OCI-LY3 (cell line): ENCODE measurements around the gene HMSD.

Source experiments
- H2AFZ ChIP-seq: fragments of 200-600, 300-600 bp; shearing (Covaris generic); 2 replicates; pipeline ENCODE4 v1.6.0; 2014; ENCODE audit warnings: antibody characterized with exemption, low read depth, low read length
- H3K27ac ChIP-seq: fragments of 200-600, 300-600 bp; sonication (generic); 2 replicates; pipeline ENCODE4 v1.5.1; 2014; ENCODE audit warnings: mild to moderate bottlenecking, low read length, moderate library complexity, mixed read lengths
- H3K27me3 ChIP-seq: fragments of 200-600, 300-600 bp; sonication (generic); 2 replicates; pipeline ENCODE4 v1.6.1; 2014; ENCODE audit warnings: low read depth, low read length, mixed read lengths
- H3K36me3 ChIP-seq: fragments of 200-600, 300-600 bp; sonication (generic); replicated peaks from 2 replicates; pipeline ENCODE3; 2014; ENCODE audit warnings: low read depth, low read length, mixed read lengths
- H3K4me1 ChIP-seq: fragments of 300-600, 200-600 bp; sonication (generic); 2 replicates; pipeline ENCODE4 v1.6.1; 2014; ENCODE audit warnings: low read length, mixed read lengths
- H3K4me2 ChIP-seq: fragments of 200-600, 300-600 bp; sonication (generic); 2 replicates; pipeline ENCODE4 v1.6.1; 2014; ENCODE audit warnings: low read length, mixed read lengths
- H3K4me3 ChIP-seq: fragments of 300-600, 200-600 bp; sonication (generic); 2 replicates; pipeline ENCODE4 v1.5.1; 2014; ENCODE audit warnings: antibody characterized with exemption, mild to moderate bottlenecking, low read length, moderate library complexity
- H3K79me2 ChIP-seq: fragments of 300-600, 200-600 bp; shearing (Covaris generic); 2 replicates; pipeline ENCODE4 v1.6.1; 2014; ENCODE audit warnings: mild to moderate bottlenecking, low read length, mixed read lengths
- H3K9ac ChIP-seq: fragments of 300-600, 200-600 bp; shearing (Covaris generic); 2 replicates; pipeline ENCODE4 v1.6.0; 2014; ENCODE audit warnings: mild to moderate bottlenecking, low read length, moderate library complexity
- H3K9me3 ChIP-seq: fragments of 200-600, 300-600 bp; shearing (Covaris generic); 2 replicates; pipeline ENCODE4 v1.6.1; 2014; ENCODE audit warnings: low read length, mixed read lengths; ENCODE audit not compliant: insufficient read depth
- H4K20me1 ChIP-seq: fragments of 200-600, 300-600 bp; sonication (generic); 2 replicates; pipeline ENCODE4 v1.6.1; 2016; ENCODE audit warnings: low read length, mixed read lengths; ENCODE audit not compliant: insufficient read depth
- EZH2phosphoT487 ChIP-seq: fragments of 200-600 bp; shearing (Covaris generic); IDR thresholded peaks from 2 replicates; pipeline ENCODE4 v1.6.1; 2018; ENCODE audit warnings: antibody characterized with exemption, mixed run types, low read depth
- TF ChIP-seq, protein P1 (sequence below): fragments of 200-600, 300-600 bp; sonication (generic); IDR thresholded peaks from 2 replicates; pipeline ENCODE4 v1.5.1; 2014; ENCODE audit warnings: antibody characterized with exemption, low read length, low read depth

HMSD gene

DNA sequence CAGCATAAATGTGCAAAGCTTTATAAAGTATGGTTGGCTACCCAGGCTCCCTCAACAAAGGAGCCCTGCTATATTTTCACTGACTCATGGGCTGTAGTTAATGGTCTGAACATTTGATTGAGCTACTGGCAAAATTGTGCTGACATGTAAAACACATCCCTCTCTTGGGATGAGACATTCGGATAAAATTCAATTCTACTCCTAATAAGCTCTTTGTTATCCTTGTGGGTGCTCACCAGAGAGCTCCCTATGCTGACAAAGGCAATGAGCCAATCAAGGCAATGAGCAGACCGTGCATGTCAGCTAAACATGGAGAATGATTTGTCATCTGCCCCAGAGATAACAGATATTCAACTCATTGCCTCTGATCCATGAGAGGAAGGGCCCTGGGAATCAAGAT lies 48.5 kb downstream of the HMSD start:
- TF ChIP-seq, protein P1, sequence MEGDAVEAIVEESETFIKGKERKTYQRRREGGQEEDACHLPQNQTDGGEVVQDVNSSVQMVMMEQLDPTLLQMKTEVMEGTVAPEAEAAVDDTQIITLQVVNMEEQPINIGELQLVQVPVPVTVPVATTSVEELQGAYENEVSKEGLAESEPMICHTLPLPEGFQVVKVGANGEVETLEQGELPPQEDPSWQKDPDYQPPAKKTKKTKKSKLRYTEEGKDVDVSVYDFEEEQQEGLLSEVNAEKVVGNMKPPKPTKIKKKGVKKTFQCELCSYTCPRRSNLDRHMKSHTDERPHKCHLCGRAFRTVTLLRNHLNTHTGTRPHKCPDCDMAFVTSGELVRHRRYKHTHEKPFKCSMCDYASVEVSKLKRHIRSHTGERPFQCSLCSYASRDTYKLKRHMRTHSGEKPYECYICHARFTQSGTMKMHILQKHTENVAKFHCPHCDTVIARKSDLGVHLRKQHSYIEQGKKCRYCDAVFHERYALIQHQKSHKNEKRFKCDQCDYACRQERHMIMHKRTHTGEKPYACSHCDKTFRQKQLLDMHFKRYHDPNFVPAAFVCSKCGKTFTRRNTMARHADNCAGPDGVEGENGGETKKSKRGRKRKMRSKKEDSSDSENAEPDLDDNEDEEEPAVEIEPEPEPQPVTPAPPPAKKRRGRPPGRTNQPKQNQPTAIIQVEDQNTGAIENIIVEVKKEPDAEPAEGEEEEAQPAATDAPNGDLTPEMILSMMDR: no peak
- no peak overlapping the region for H2AFZ ChIP-seq
- H3K4me1 ChIP-seq: no peaks in the 10 kb centered on the region
- H3K27ac ChIP-seq: no peak overlapping the region
- H3K27me3 ChIP-seq: no peaks in the 10 kb centered on the region
- no peaks in the 10 kb centered on the region for H4K20me1 ChIP-seq
- no peak overlapping the region for H3K4me2 ChIP-seq
- no peak overlapping the region for H3K9ac ChIP-seq
- peaks cover 15% of the 10 kb centered on the region for H3K9me3 ChIP-seq
- peaks cover 10% of the 10 kb centered on the region for H3K36me3 ChIP-seq
- H3K4me3 ChIP-seq: no peak overlapping the region
- no peaks in the 10 kb centered on the region for H3K79me2 ChIP-seq

DNA sequence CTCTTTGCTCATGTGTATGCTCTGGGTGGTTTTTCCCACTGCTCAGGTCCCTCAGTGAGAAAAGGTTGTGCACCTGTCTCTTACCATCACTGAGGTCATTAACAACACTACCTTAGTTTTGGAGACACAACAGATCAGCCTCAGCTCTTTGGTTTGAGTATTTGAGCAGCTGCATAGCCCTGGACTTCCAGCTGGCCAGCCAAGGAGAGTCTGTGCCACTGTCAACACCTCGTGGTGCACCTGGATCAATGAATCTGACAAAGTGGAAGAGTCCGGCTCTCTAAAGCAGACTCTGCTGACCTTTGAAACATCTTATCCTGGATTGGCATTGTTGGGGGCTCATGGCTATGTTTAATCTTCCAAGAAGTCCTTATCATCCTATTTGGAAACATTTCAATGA lies 50.8 kb downstream of the HMSD start:
- H3K27ac ChIP-seq: no peak overlapping the region
- no peak for TF ChIP-seq EZH2phosphoT487
- TF ChIP-seq, protein P1: no peak

GRCh38 chr18:64002581-64002980 lies 53.5 kb downstream of the HMSD start:
- no peaks in the 10 kb centered on the region for H3K79me2 ChIP-seq
- H3K36me3 ChIP-seq: no peaks in the 10 kb centered on the region
- H3K4me1 ChIP-seq: no peaks in the 10 kb centered on the region
- no peaks in the 10 kb centered on the region for H3K27me3 ChIP-seq
- H3K9ac ChIP-seq: no peak overlapping the region
- H3K4me3 ChIP-seq: no peak overlapping the region
- TF ChIP-seq, protein P1: no peak
- TF ChIP-seq EZH2phosphoT487: no peak
- H3K27ac ChIP-seq: no peak overlapping the region
- H3K4me2 ChIP-seq: no peak overlapping the region
- H3K9me3 ChIP-seq: peaks cover 3% of the 10 kb centered on the region; the same call in 1 of the 2 replicates
- H2AFZ ChIP-seq: no peak overlapping the region
- no peaks in the 10 kb centered on the region for H4K20me1 ChIP-seq

More for the DNA sequence above, 50.8 kb downstream of the HMSD start:
- no peak overlapping the region for H2AFZ ChIP-seq
- H3K9me3 ChIP-seq: peaks cover 18% of the 10 kb centered on the region
- no peaks in the 10 kb centered on the region for H3K4me1 ChIP-seq
- no peaks in the 10 kb centered on the region for H3K79me2 ChIP-seq
- no peak overlapping the region for H3K9ac ChIP-seq
- no peak overlapping the region for H3K4me3 ChIP-seq
- H3K36me3 ChIP-seq: peaks cover 10% of the 10 kb centered on the region
- H4K20me1 ChIP-seq: no peaks in the 10 kb centered on the region
- H3K4me2 ChIP-seq: no peak overlapping the region
- no peaks in the 10 kb centered on the region for H3K27me3 ChIP-seq

DNA sequence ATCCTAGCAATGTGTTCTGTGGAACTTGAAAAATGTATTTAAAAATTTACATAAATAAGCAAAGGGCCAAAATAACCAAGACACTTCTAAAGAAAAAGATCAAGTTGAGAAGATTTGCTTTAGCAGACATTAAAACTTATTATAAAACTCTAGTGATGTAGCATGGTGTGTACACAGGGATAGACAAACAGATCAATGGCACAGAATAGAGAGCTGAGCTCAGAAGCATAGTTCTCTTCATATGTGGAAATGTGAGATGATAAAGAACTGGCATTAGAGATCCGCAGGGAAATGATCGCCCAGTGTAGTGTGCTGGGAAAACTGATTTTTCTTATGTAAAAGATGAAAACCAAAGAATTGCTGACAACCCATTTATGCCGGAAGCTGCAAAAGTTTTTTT lies 60.2 kb downstream of the HMSD start:
- Histone ChIP-seq H3K79me2 (no peaks in the 10 kb centered on the region), H3K4me1 (no peaks in the 10 kb centered on the region), H3K9me3 (no peaks in the 10 kb centered on the region), H3K9ac (no peak overlapping the region), H3K4me3 (no peak overlapping the region), H4K20me1 (no peaks in the 10 kb centered on the region), H3K27ac (no peak overlapping the region), H3K36me3 (no peaks in the 10 kb centered on the region), H3K4me2 (no peak overlapping the region), H2AFZ (no peak overlapping the region), H3K27me3 (no peaks in the 10 kb centered on the region)
- TF ChIP-seq EZH2phosphoT487: no peak
- TF ChIP-seq, protein P1: no peak
